GDM1 (cell line): ENCODE results near the gene PRDX2.
"Not testable (repeated sequence)": the region's sequence is repeated elsewhere in the genome, so short reads cannot be mapped to it uniquely, and the experiment has no call there.

Experiments
- DNase-seq: peaks from one replicate; lab custom pipeline; 2025; lab: John Stamatoyannopoulos, UW

The PRDX2 gene

DNA sequence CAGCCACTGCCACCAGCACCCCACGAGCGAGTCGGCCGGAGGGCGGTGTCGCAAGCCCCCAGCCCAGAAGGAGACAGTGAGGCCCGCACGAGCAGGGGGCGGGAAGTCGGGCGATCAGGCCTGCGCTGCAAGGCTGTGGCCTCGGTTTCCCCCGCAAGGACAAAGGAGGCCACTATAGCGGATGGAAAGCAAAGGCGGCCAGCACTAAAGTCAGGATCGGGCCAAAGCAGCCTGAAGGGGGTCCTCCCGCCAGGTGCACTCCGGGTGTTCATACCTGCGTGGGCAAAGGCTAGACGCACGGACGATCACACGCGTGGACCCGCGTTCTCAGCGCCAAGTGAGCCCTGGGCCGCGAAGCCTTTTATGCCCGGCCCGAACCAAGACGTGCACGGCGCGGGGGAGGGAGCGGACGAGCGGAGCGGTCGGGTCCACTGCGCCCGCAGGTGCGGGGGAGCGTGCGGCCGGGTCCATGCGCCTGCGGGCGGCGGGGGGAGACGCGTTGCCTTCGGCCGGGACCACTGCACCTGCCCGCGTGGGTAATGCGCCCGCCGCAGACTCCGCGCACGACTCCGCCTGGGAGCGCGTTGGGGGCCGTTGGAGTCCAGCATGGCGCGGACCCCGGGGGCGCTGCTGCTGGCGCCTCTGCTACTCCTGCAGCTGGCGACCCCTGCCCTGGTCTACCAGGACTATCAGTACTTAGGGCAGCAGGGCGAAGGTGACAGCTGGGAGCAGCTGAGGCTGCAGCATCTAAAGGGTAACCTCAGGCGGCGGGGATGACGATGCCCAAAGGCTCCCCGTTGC is at the start of gene PRDX2, which contains the start of gene THSD8:
Gene PRDX2, minus strand, starts transcription at position 335 of the 801 bp plus-strand sequence. CDS start 539 bp downstream, outside the sequence.
Gene THSD8, plus strand, starts transcription at position 604 of the 801 bp plus-strand sequence. Its CDS starts 3 bp downstream, at position 607.
- DNase-seq = no peak

DNA sequence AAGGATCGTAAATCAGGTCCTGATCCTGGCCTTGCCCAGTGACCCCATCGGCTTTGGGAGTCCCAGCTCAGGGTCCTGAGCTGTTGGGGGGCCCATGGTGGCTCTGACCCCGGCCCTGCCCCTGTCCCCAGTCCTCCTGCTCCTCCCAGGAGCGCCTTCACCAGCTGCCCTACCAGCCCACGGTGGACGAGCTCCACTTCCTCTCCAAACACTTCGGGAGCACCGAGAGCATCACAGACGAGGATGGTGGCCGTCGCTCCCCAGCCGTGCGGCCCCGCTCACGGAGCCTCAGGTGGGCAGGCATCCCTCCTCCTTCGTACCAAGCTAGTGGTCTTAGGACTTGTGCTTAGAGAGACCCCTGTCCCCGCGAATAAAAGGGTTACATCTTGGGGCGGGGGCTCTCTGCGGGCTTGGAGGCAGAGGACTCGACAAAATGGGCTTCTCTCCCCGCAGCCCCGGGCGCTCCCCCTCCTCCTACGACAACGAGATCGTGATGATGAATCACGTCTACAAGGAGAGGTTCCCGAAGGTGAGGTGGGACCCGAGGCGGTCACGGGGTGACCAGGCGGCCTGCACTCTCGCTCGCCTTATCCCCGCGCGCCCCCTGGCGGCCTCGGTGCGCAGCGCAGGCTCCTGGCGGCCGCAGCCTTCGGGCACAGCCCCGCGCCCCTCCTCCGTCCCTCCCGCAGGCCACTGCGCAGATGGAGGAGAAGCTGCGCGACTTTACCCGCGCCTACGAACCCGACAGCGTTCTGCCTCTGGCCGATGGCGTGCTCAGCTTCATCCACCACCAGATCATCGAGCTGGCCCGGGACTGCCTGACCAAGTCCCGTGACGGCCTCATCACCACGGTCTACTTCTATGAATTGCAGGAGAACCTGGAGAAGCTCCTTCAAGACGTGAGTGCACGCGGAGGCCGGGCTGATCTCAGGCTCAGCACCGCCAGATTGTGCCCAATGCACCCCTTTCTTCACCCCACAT is 45.8 kb upstream of the PRDX2 start:
- DNase-seq = peak; percentile 57

DNA sequence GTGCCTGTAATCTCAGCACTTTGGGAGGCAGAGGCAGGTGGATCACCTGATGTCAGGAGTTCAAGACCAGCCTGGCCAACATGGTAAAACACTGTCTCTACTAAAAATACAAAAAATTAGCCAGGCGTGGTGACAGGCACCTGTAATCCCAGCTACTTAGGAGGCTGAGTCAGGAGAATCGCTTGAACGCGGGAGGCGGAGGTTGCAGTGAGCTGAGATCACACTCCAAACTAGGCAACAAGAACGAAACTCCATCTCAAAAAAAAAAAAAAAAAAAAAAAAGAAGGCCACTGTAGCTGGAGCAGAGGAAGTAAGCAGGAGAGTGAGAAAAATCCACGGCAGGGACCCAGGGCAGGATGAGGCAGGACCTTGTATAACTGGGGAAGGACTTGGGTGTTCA is 45.0 kb upstream of the PRDX2 start:
- DNase-seq = not testable (repeated sequence)

DNA sequence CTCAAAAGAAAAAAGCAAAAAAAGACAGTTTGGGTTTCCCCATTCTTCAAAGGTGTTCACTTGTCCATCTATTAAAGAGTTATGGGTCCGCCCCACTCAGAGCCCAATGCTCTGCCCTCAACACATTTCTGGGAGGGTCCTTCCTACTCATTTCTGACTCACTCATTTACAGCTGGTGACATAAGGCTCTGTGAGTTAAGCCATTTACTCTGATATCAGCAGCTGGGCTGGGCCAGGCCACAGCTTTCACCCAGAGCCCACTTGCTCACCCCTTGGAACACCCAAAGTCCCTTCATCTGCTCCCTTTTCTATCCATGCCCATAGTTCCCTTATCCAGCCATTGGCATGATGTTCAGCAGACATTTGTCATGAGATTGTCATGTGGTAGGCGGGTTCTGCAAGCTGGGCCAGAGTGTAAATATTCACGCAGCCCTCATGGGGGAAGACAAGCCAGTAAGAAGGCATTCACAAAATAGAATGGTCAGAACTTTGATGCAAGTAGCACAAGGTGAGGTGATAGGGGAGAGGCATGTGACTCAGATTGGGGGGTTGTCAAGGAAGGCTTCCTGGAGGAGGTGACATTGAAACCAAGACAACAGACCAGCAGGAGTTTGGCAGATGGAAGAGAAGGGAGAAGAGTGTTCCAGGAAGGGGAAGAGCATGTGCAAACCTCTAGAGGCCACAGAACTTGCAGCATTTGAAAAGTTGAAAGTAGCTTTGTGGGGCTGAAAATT is 42.6 kb upstream of the PRDX2 start:
- no peak for DNase-seq

DNA sequence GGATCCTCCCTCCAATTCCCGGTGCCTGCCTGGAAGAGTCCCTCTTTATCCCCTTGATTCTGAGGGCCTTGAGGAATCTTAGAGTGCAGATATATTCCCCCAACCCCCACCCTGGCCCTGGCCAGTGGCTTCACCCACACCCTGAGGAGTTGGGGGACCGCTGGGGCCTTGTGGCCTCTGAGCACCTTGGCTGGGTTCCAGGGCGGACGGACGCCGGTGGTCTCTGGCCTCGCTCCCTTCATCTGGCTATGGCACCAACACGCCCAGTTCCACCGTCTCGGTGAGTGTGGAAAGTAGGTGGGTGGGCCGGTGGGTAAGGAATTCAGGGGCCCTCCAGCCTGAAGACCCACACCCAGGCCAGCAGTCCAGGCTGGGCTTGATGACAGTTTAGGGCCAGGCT is 41.7 kb upstream of the PRDX2 start:
- DNase-seq = no peak

DNA sequence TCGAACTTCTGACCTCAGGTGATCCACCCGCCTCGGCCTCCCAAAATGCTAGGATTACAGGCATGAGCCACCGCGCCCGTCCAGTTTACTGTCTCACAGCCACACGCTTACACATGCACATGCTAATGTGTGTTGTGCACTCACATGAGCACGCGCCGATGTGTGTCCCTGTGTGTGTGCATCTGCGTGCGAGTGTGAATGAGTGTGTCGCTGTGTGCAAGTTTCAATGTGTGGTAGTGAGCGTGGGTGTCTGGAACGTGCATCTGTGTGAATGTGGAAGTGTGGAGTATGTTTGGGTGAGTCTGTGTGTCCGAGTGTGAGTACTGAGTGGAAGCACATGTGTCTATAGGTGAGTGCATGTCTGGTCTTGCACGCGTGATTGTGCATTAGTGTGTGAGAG is 40.9 kb upstream of the PRDX2 start:
- DNase-seq = no peak

DNA sequence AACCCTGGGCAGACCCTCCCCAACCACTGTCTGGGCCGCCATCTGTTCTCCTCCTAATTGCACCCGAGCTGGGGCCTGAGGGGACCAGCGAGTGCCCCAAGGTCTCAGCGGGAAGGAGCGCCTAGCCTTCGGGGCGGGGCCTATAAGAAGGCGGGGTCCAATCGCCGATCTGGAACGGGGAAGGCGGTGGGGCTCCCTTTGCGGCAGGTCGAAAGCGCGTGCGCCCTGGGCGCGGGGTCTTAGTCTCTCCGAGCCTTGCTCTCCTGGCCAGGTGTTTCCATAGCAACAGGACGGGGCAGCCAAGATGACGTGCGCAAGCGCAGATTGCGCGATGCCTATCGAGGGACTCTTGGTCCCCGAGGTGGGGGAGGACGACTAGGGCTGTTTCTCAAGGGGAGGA is 39.5 kb upstream of the PRDX2 start:
- no peak for DNase-seq

DNA sequence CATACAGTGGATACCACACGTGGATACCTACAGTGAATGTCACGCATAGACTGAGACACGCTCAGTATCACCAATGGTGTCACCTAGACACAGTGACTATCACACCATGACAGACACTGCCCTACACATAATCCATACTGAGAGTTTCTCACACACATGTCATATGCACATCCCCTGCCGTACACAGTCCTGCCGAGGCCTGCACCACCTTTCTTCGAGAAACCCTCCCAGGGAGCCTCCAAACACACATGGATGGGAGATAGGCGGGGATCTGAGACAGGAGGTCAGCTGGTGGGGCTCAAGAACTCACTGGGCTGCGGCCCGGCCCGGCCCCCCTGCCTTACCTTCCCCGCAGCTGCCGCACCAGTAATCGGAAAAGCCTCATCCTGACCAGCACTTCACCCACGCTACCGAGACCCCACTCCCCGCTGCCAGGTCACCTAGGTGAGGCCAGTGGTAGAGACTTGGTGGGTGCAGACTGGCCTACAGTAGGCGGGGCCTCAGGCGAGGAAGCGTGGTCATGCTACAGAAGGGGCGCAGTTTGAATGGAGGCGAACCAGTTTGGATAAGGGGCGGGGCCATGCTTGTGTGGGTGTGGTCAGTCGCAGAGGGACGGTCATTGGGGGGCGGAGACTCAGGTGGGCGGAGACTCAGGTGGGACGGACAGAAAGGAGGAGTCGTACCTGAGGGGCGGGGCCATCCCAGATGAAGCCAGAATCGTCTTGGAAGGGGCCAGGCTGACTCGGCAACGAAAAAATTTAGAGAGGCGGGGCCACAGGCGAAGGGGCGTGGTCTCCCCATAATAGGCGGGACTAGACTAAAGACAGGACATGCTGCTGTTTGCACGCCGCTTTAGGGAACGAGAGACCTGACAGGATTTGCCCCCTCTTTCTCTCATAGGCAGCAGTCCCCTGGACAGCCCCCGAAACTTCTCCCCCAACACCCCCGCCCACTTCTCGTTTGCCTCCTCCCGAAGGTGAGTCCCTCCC is 38.8 kb upstream of the PRDX2 start:
- DNase-seq = peak; percentile 19

DNA sequence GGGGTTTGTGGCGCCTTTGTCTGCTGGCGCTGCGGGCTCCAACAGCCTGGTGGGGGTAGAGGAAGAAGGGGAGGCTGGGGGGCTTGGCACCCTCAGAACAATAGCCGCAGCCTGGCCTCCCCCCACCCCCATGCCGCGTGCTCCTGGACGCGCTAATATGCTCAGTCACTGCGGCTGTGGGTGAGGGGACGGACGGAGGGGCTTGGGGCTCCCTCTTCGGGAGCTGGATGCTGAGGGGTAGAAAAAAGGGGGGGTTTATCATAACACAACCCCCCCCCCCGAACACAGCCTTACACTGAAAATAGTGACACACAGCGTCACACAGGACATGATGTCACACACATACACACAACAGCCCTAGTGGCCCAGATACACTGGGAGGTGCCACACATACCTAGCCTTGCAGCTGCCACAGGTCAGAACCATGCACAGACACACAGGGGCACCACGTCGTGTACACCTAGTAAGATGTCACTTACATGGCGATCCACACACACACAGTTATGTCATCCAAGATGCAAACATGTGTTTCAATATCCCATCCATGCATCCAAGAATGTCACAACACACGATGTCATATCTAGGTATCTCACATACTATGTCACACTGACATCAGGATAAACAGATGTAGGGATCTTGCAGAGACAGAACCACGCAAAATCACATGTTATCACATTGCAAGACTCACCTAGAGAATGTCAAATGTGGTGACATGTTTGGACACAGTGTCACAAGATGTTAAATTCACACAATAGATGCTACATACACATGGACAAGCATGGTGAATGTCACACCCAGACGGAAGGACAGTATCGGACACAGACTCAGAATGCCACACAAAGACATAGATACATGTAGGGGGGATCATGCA is 37.5 kb upstream of the PRDX2 start:
- DNase-seq = no peak

DNA sequence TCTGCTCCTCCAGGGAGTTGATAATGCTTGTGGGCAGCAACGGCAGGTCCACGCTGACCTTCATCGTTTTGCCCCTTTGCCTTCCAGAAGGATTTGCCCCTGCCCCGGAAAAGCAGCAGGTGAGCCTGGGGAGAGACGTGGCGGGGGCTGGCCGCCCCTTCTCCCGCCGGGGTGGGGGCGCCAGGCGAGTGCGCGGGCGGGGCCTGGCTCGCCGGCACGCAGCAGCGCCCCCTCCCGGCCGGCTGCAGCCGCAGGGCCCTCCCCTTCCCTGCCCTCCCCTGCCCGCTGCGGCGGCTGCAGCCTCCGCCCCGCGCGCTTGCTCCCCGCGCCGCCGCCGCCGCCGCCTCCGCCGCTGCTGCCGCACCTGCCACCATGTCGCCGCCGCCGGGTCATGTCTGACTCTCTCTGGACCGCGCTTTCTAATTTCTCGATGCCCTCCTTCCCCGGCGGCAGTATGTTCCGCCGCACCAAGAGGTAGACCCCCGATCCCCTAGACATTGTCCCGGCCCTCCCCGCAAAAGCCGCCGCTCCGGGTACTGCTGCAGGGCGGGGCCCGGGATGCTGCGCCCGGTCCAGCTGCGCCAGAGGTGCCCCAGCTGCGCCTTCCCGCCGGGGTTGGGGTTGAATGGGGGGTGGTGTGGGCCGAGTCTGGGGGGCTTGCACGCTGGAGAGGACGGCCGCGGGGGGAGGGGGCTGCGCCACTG is 36.7 kb upstream of the PRDX2 start, which contains the start of gene MAST1:
Gene MAST1, plus strand, starts transcription at position 334 of the 704 bp plus-strand sequence. Its CDS starts 58 bp downstream, at position 392.
- peak; percentile 10 for DNase-seq

DNA sequence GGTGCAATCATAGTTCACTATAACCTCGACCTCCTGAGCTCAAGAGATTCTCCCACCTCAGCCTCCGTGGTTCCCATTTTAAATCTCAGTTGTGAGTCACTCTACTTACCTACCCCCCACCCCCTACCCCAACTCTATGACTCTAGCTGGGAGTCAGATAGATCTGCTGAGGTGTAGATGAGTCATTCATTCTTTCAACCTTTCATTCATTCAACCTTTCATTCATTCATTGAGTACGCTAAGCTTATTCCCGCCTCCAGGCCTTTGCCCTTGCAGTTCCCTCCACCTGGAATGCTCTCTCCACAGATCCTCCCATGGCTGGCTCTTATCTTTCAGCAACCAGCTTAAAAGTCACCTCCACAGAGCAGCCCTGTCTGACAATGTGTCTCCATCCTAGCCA is 35.6 kb upstream of the PRDX2 start:
- DNase-seq = no peak

DNA sequence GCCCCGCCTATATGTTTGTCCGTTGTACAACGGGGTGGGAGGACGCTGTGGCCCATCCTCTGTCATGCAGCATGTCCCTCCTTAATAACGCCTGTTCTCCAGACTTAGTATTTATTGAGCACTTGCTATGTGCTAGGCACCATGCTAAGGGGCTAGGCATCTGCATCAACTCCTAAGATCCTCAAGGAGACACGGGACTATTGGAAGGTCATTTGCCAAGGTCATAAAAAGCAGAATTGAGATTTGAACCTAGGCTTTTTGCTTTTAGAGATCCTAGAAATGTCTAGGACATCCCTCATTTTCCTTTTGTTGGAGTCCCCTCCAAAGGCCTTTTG is 34.9 kb upstream of the PRDX2 start:
- no peak for DNase-seq

DNA sequence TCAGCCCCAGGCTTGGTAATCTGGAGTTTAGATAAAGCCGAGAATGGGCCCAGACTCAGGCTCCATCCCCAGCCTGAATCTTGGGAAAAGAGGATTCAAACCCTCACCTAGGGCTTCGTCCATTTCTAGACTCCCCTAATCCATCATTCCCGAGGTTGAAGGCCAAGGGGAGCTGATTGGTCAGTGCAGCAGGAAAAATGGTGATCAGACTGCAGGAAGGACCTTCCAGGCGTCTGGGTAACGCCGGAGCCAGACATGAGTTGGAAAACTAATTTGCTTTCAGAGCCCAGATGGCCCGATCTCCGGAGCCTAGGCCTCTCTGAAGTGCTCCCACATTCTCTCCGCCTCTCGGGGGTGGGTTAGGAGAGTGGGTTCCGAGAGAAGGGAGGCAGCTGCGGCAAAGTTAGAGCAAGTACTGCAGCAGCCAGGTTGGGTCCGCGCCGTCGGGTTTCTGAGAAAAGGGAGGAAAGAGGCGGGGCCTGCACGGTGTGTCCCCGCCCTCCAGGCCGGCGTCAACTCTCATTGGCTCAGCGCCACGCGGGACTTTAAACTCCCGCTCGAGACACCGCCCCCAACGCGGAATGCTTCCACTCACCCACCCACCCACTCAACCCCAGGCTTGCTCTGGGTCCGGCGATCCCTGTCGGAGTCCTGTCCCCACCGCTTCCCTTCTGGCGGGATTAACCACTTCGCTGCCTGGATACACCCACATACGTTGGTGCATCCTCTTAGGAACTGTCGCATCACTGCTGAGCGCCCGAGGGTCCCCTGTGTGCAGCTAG is 33.6 kb upstream of the PRDX2 start:
- no peak for DNase-seq

DNA sequence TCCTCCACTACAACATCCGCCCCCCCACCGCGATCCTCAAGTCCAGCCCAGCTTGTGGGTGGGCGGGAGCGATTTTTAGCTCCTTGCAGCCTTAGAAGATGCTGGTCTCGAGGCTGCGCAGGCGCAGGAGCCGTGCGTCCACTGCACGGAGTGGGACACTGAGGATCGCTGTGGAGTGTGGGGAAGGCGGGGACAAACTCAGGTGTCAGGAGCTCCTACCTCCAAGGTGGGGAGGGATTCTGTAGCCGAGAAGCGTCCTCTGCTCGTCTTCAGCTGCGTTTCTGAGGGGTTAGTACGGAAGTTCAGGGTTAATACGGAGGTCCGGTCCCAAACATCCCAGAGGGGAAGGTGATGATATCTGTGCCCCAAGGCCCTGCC is 33.0 kb upstream of the PRDX2 start, which contains the start of gene RTBDN:
Gene RTBDN, minus strand, starts transcription at position 14 of the 378 bp plus-strand sequence. CDS start 4,600 bp downstream, outside the sequence.
- DNase-seq = no peak

DNA sequence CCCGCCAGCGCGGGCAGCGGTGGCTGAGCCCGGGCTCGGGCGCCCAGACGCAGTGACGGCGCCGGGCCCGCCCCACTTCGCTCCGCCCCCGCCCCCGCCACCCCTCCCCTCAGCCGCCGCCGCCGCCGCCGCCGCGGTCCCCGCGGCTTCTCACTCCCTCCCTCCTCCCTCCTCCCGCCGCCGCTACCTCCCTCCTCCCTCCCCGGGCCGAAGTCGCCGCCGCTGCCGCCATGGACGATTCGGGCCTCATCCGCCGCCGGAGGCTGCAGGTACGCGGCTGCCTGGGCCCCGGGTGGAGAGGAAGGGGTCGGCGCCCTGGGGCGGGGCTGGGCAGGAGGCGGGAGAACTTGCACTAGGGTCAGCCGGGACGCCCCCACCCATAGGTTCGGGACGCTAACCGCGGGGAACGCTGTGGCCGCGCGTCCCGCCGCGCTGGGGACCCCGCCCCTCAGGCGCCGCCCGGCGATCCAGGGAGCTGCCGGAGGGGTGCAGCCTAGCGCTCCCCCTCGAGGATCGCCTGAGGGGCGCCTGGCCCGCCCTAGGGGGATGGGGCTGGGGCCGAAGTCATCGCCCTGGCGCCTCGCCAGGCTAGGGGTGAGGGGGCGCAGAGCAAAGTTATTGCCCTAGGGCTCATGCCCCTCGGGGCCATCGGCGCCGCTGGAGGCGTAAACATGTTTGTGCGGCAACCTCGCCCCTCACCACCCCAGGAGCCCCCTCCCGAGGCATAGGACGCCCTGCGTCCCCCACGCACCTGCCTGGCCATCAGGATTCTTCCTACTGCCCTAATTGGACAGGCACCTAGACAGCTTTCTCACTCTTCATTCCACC is 32.4 kb upstream of the PRDX2 start:
- DNase-seq = no peak

DNA sequence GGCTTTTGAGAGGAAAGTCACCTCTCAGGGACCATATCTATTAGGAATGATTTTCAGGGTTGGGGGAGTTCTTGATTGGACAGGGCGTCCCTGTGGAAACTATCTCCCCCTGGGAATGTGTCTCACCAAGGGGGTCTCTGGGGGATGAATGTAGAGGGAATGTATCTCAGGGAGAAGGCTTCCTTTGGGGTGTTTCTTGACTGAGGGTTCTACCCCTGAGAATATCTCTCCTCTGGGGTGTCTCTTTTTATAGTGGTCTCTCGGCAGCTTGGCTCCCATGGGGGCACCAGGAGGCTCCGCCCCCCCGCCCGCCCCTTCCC is 31.8 kb upstream of the PRDX2 start:
- DNase-seq = no peak

DNA sequence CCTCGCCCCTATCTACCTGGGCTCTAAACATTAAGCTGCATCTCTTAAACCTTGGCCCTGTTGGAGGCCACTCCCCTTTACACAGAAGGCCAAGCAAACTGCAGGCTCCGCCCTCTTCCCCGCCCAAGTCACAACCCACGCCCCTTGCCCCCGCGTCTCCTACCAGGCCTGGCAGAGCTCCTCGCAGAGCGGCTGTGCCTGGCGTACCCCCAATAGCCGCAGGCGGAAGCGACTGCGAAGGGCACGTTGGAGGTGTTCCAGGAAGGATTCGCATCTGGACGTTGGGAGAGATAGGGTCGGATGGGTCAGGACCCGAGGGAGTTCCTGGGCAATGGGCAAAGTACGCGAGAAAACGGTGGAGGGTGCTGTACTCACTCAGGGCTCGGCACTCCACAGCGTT is 26.9 kb upstream of the PRDX2 start:
- no peak for DNase-seq
